ENCODE data around the gene C3orf62. TPM values are rescaled to one million over a fixed set of nuclear protein-coding genes. Genes with fewer than 3 reads are reported as not detected.

The C3orf62 gene
- total RNA-seq, 1 donor from 2014 or later = 3.4 TPM

GRCh38 chr3:49296781-49297411 is 19.9 kb upstream of the C3orf62 start:
- no peak overlapping the region for H3K4me3 Mint-ChIP-seq

GRCh38 chr3:49295489-49296058 is 18.5 kb upstream of the C3orf62 start:
- TF ChIP-seq EZH2 (IDR thresholded peaks at IDR 0.05) (no peak), EZH2phosphoT487 (IDR thresholded peaks at IDR 0.05) (no peak), CTCF (IDR thresholded peaks at IDR 0.05) (peak; percentile 71)
- no peak overlapping the region for H3K4me3 ChIP-seq

More at GRCh38 chr3:49296781-49297411, 19.9 kb upstream of the C3orf62 start:
- H3K27ac Mint-ChIP-seq = no peak overlapping the region
- H3K9me3 Mint-ChIP-seq = no peaks in the 10 kb centered on the region
- no peaks in the 10 kb centered on the region for H3K4me1 ChIP-seq
- TF ChIP-seq CTCF (IDR thresholded peaks at IDR 0.05) = no peak
- TF ChIP-seq EZH2phosphoT487 (IDR thresholded peaks at IDR 0.05) = no peak
- TF ChIP-seq EZH2 (IDR thresholded peaks at IDR 0.05) = no peak
- H3K4me2 ChIP-seq = no peak overlapping the region
- peaks cover 37% of the 10 kb centered on the region for H3K36me3 Mint-ChIP-seq
- no peak overlapping the region for H2AFZ ChIP-seq (replicated peaks)
- H3K9me3 ChIP-seq (ENCODE audit: low read depth) = no peaks in the 10 kb centered on the region
- no peak overlapping the region for H3K9ac ChIP-seq
- H3F3A ChIP-seq (ENCODE audit: low read depth) = no peaks in the 10 kb centered on the region
- no peaks in the 10 kb centered on the region for H3K27me3 ChIP-seq
- no peaks in the 10 kb centered on the region for H3K79me2 ChIP-seq (ENCODE audit: low read depth)
- no peaks in the 10 kb centered on the region for H3K27me3 Mint-ChIP-seq (ENCODE audit: insufficient read depth, low read depth)
- no peaks in the 10 kb centered on the region for H3K4me1 Mint-ChIP-seq
- H3K4me3 ChIP-seq = no peak overlapping the region
- no peak overlapping the region for H3K27ac ChIP-seq
- no peaks in the 10 kb centered on the region for H4K20me1 ChIP-seq (ENCODE audit: low read depth)
- peaks cover 7% of the 10 kb centered on the region for H3K36me3 ChIP-seq
- no peak for DNase-seq (ENCODE audit: low spot score)

GRCh38 chr3:49294343-49294742 is 17.3 kb upstream of the C3orf62 start:
- no peak overlapping the region for H3K4me3 Mint-ChIP-seq
- no peak overlapping the region for H3K27ac ChIP-seq
- no peak overlapping the region for H3K27ac Mint-ChIP-seq

More at GRCh38 chr3:49295489-49296058, 18.5 kb upstream of the C3orf62 start:
- Histone ChIP-seq H3K36me3 (peaks cover 7% of the 10 kb centered on the region), H2AFZ (replicated peaks) (no peak overlapping the region), H3K27me3 (no peaks in the 10 kb centered on the region), H3K9me3 (ENCODE audit: low read depth) (no peaks in the 10 kb centered on the region), H3K79me2 (ENCODE audit: low read depth) (no peaks in the 10 kb centered on the region), H3F3A (ENCODE audit: low read depth) (no peaks in the 10 kb centered on the region), H3K4me2 (no peak overlapping the region), H3K4me1 (no peaks in the 10 kb centered on the region), H3K9ac (no peak overlapping the region), H4K20me1 (ENCODE audit: low read depth) (no peaks in the 10 kb centered on the region), H3K27ac (no peak overlapping the region)
- Mint-ChIP-seq H3K4me3 (no peak overlapping the region), H3K36me3 (peaks cover 36% of the 10 kb centered on the region), H3K9me3 (no peaks in the 10 kb centered on the region), H3K4me1 (no peaks in the 10 kb centered on the region), H3K27me3 (ENCODE audit: insufficient read depth, low read depth) (no peaks in the 10 kb centered on the region), H3K27ac (peak overlapping the region; percentile 11)
- peak; percentile 32 for DNase-seq (ENCODE audit: low spot score)

More at GRCh38 chr3:49294343-49294742, 17.3 kb upstream of the C3orf62 start:
- Histone ChIP-seq H3K27me3 (no peaks in the 10 kb centered on the region), H4K20me1 (ENCODE audit: low read depth) (no peaks in the 10 kb centered on the region), H3K4me2 (no peak overlapping the region), H3K36me3 (peaks cover 7% of the 10 kb centered on the region), H3K9ac (no peak overlapping the region), H3K9me3 (ENCODE audit: low read depth) (no peaks in the 10 kb centered on the region), H3K4me3 (no peak overlapping the region), H3F3A (ENCODE audit: low read depth) (no peaks in the 10 kb centered on the region), H3K79me2 (ENCODE audit: low read depth) (no peaks in the 10 kb centered on the region), H2AFZ (replicated peaks) (no peak overlapping the region), H3K4me1 (no peaks in the 10 kb centered on the region)
- no peak for DNase-seq (ENCODE audit: low spot score)
- Mint-ChIP-seq H3K27me3 (ENCODE audit: insufficient read depth, low read depth) (no peaks in the 10 kb centered on the region), H3K4me1 (peaks cover under 1% of the 10 kb centered on the region), H3K36me3 (peaks cover 30% of the 10 kb centered on the region), H3K9me3 (no peaks in the 10 kb centered on the region)
- no peak for TF ChIP-seq EZH2phosphoT487 (IDR thresholded peaks at IDR 0.05)
- TF ChIP-seq EZH2 (IDR thresholded peaks at IDR 0.05) = no peak
- TF ChIP-seq CTCF (IDR thresholded peaks at IDR 0.05) = no peak
